PFSK-1 (cell line): ENCODE results near the gene KCNQ1.

Source experiments
- POLR2AphosphoS5 ChIP-seq: IDR thresholded peaks from 2 replicates; pipeline ENCODE4 v1.6.1; 2012; ENCODE audit warnings: low read depth, mild to moderate bottlenecking, control low read depth, low read length, moderate library complexity
- SIN3A ChIP-seq: IDR thresholded peaks from 2 replicates; pipeline ENCODE4 v1.6.1; 2012; ENCODE audit warnings: mild to moderate bottlenecking, low read length, moderate library complexity, borderline replicate concordance; ENCODE audit not compliant: insufficient read depth
- TAF1 ChIP-seq: IDR thresholded peaks from 2 replicates; pipeline ENCODE4 v1.6.1; 2012; ENCODE audit warnings: low read length, control low read depth, borderline replicate concordance; ENCODE audit not compliant: insufficient read depth

DNA sequence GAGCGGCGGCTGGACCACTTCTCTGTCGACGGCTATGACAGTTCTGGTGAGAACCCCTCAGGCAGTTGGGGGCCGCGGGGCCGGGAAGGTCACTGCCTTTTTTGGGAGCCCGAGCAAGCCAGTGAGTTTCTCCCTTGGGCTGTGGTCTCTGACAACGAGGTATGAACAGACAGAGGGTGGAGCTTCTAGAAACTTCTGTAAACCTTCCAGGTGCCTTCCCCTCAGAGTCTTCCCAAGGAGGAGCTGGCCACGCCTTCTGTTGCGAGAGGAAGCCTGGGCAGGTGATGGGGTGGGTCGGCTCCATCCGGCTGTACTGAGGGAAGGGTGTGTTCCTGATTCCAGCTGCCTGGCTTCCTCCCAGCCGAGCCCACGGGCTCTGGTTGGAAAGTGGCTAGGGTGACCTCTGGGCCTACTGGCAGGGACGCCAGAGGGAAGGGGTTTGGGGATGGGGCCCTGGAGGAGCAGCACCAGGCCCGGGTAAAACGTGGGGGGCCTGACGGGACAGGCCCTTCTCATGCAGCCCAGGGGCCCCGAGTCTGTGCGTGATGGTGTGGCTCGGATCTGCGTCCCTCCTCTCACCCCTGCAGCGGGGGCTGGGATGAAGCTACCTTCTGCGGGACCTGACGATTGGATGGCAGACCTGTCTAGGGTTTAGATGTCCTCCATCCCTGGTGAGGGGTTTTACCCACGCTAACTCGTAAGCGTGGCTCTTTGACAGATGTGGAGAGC lies 144.2 kb downstream of the KCNQ1 start:
- TF ChIP-seq POLR2AphosphoS5: no peak
- no peak for TF ChIP-seq SIN3A
- TF ChIP-seq TAF1: no peak
